HPDE6-E6E7 (cell line): Measurements from ENCODE around the gene FAP.

Experiments used
- DNase-seq: peaks from one replicate; pipeline ENCODE4 v3.0.0; 2011; ENCODE audit warnings: missing footprints; ENCODE audit errors: extremely low spot score

The FAP gene

DNA sequence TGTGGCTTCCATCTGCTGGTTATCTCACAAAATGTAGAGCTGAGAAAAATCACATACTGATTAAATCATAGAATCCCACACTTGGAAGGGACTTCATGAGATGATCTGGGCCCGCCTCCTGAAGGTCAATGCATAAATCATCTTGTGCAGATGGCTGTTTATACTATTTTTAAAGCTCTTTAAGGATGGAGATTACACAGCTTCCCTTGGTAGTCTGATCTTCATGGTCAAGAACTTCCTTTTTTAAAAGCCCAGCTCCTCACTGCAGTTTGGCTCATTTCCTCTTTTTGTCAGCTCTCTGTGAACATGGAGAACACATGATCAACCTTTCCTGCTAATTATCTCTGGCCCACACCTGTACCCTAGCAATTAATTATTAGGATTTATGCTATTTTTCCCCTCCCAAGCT lies 117.1 kb downstream of the FAP start:
- no peak for DNase-seq

DNA sequence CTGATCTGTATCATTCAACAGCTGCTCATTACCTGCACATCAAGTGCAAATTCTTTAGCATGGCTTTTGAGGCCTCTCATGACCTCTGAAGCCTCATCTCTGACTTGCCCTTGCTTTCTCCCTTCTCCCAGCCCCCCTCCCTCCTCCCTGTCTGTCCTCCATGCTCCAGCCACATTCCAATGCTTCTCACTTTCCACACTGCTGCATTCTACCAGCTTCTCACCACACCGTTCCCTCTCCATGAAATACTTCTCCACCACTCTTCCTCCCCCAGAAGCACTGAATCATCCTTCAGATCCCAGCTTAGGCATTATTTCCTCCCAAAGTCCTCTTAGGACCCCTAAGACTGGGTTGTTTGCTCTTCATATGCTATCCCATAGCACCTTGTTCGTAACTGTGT lies 118.1 kb downstream of the FAP start:
- DNase-seq = no peak

DNA sequence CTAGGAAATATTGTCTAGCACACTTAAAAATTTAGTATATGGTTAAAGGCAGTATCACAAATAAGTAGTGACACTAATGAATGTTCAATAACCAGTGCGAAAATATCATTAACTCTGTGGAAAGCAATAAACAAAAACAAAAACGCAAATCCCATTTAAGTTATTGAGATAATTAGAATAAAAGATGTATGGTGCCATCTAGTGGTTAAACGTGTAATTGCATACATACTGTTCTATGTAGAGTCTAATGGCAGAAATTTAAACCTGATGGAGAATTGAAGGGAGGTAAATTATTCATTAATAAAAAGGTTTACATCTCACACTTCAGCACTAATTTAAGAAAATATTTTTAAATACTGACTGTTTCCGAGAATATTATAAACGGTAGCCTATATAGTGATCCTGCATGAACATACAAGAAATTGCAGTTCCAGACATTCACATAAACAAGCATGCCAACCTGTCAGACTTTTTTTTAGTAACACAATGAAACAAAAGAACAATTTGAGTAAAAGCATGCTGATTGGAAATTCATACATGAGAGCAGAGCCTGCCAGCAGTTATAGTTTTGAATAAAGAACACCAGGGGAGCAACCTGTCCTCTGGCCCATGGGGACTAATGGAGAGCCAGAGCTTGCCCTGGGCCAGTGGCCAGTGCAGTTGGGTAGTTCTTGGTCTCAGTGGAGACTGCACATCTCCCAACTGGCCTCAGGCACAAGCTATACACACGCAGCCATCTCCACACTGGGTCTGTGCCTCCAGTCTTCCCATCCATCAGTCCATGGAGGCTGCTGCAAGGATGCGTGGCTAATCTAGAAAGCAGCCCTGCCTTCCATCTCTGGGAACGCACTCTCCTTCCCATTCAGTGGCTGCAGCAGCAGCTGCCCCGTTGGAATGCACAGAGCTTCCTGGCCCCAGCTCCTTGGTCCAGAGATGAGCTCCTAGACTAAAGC lies 119.2 kb downstream of the FAP start:
- no peak for DNase-seq
